ENCODE measurements around the gene RXRA.
A peak's percentile ranks its signal among the peaks of the same experiment; 100 is the strongest.

The RXRA gene

DNA sequence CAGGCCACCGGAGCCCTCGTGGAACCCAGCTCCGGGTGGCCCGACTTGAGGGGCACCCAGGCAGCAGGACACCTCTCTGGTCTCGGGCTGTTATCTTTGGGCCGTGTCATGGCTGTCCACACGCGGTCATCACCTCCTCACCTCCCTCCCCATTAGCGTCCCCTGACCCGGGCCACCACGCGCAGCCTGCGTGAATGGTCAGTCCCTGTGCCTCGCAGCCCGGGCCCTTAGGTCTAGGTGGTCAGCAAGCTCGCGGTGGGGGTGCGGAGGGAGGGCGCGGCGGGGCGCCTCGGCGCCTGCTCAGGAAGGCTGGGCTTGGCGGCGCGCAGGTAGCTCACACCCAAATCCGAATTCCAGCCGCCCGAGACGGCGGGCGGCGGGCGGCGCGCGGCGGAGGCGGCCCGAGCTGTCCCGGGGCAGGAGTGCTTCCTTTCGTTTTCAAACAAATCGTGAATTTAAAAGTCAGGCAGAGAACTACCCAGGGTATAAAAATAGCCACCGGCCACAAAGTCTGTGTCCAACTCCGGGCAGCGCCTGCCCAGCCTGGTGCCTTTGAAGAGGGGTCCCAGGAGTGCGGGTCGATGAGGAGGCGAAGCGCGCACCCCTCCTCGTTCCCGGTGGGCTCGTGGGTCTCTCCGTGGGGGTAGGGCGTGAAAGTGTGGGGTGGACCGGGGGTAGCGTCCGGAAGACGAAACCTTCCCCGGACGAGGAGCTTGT is 1.0 kb upstream of the RXRA start:
- peak; percentile 47 for DNase-seq

DNA sequence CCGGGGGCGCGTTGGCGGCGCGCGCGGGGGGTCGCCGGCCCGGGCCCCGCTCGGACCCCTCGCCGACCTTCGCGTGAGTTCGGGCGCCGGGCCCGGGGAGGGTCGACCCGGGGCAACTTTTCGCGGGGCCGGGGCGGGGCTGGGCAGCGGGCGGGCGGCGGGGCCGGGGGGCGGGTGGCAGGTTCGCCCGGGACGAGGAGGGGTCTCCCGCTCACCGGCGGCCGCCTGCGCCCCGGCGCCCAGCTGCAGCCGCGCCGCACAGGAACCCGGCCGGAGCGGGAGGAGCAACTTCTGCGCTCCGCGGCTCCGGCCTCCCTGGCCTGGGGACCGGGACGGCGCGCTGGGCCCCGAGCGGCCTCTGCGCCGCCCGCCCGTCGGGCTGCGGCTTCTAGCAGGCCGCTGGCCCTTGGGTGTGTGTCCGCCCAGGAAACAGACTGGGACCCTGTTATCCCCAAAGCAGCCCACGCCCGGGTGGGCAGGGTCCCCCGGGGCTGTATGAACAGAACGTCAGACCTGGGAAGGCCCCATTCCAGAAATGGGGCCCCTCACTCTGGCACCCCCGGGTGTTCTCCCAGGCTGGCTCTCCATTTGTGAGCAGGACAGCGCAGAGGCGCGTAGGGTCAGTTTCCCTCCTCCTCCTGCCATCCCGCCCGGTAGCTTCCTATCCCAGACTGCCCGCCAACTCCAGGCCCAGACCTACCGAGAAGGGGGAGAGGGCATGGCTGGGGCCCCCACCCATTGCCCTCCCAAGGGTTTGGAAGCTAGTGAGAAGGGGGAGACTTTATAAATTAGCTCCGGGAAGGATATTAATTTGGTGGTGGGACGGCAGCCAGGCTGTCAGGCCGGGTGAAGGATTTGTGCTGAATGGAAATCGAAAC is 708 bp downstream of the RXRA start:
- peak; percentile 25 for DNase-seq

DNA sequence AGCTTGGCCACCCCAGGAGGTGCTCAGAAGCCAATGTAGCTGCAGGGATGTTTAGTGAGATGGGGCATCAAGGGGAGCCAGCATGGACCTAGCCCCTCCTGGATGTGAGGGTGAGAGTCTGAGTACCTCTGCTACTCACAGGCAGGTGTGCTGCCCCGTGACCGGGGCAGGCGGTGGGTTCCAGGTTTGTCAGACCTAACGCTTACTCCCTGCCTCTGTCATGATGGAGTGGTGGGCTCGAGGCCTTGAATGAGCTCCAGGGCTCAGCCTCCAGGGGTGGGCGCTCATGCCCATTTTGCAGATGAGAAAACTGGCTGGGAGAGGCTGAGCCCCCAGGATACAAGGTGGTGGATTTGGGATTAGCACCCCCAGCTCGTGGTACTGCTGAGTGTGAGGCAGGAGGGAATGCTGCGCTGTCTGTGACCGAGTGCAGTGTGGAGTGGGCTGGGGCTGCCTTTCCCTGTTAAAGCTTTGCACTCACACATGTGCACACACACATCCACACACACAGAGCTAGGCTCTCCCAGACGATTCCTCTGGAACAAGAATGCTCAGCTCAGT is 1.5 kb downstream of the RXRA start:
- DNase-seq = no peak

DNA sequence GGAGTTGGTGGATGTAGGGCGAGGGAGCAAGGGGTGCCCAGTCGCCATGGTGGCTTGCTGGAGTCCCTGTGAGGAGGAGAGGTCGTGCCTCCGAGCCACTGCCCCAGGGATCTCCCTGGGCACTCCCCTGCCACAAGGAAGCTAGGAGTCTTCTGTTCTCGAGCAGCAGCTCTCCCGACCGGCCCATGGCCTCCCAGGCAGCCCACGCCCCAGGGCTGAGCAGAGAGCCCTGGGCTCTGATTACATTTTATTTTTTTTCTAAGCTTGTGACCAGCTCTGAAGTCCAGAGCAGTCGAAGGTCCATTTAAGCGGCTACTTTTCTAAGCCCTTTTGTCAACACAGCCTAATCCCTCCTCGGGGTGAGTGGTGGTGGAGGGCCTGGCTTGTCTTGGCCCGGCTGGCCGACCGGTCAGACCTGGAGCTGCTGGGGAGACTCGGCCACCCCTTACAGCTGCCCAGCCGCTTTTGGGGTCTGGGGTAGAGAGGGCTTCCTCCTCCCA is 2.1 kb downstream of the RXRA start:
- DNase-seq = no peak

DNA sequence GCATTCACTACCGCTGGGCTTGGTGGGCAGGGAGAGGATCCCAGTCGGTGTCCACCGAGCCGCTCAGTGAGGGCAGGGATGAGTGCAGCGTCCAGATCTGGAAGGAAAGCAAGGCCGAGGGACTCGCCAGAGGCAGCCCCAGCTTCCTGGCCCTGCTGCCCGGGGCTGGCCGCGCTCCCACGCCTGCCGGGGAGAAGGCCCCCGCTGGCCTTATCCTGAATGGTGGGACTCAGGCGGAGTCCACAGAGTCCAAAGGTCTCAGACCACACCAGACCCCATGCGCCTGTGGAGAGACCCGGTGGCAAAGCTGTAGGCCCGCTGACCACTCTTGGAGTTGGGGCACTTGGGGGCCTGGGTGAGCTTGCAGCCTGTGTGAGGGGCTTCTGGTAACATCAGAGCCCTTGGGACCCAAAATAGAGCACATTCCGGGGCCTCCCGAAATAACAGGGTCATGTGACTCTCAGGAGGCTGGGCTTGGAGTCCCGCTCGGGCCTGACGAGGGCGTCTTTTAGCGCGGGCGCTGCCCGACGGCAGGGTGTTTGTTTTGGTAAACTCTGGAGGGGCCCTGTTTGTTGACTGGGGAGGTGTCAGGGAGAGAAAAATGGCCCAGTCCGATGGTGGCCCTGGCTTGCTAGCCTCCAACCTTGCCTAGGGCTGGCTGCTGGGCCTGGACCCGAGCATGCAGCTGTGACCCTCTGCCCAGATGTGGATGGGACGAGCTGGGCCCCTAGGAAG is 2.8 kb downstream of the RXRA start:
- DNase-seq = peak; percentile 24

DNA sequence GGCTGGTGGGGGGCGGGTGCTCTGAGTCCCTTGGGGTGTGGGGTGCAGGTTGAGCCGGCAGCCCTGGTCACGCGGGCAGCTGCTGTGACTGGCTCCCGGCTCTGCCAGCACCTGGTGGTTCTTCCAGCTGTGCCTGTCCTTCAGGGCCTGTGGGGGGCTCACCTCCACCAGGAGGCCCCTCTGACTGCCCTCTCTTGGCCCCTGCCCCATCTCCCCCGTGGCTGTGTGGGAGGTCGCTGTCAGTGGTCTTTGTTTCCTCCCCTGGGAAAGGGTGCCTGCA is 3.3 kb downstream of the RXRA start:
- DNase-seq = no peak

DNA sequence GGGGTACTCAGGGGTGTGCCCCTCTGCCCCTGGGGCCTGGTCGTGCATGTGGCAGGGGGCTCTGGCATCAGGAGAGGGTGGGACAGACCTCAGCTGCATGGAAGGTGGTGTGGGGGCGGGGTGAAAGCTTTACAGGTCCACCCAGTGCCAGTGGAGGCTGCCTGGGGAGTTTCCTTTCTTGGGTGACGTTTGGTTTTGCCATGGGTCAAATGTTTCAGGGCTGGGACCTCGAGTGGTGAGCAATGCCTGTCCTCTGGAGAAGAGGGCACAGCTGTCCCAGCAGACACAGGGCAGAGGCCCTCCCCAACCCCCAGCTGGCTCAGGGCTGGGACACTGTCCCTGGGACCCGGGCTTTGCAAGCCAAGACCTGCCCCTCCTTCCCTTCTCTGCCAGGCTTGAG is 3.6 kb downstream of the RXRA start:
- no peak for DNase-seq

DNA sequence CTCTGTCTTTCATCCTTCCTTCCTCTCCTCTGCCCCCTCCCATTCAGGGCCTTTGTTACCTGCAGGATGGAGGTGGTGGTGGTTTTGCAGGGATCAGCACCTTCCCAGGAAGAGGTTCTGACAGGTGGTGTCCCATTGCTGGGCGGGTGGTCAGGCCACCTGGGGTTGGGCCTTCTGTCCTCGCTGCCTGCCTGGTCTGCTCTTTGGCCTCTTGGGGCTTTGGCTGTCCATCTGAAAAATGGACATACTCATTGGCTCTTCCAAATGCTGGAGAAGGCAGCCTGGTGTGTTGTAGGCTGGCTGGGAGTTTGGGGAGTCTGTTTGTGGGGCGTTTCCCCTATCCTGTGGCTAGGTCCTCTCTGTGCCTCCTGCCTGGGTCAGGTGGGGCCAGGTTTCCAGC is 4.3 kb downstream of the RXRA start:
- DNase-seq = no peak

DNA sequence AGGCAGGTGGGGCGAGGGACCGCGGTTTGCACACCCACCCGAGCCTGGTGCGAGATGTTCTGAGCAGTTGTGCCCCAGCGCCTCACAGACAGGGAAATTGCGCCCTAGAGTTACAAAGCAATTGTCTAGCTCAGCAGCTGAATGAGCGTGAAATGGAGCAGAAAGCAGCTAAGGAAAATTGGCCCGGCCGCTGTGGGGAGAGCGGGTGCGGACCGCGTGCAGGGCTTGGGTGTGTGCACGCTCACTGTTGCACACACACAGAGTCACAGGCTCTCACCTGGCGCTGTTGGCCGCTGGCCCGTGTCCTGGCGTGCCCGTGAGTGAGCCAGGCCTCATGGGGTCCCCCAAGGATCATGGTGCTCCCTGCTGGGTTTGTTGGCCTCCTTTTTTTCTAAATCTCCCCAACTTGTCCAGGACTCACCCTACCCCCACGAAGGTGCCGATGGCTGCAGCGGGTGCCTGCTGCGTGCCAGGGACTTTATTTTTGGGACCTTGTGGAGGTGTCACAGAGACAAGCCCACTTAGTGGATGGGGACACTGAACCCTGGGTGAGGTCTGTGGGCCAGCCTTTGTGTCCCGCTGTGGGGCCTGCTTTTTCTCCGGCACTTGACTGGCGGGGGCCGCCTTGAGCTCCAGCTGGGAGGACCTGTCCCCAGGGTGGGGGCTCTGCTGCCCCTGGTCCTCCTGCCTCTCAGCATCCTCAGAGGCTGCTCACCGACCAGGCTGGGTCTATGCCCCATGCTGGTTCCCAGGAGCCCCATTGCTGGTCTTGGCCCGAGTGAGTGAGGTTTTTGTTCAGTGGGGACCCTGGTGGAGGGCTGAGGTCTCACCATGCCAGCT is 5.2 kb downstream of the RXRA start:
- no peak for DNase-seq

DNA sequence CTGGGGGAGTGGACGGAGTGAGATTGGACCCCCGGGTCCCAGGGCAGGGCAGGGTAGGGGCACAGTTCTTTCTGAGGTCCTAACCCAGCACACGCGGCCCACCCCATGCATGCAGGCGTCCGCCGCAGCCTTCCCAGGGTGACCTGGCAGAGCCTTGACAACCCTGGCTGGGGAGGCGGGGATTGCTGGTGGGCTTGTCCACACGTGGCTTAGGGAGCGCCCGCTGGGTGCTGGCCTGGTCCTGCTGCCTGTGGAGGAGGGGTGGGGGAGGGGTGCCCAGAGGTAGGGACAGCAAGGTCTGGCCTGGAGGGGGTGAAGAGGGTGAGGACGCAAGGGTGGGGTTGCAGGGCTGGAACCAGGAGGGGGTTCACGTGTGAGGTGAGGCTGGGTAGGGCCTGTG is 6.0 kb downstream of the RXRA start:
- no peak for DNase-seq

DNA sequence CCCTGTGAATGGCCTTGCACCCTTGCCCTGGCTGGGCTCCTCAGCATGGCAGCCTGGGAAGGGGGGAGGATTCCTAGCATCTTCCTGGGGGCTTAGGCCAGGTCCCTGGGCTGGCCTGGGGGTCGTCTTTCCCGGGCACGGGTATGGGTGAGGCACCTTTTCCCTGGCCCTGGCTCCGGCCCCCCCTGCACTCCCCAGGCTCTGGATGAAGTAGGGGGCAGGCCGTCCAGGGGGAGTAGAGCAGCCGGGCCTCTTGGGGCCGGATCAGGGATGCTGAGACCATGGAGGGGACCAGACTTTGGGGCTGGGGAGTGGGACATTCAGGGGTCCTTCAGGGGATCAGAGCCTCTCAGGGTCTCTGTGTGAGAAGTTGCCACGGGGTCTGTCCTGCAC is 6.6 kb downstream of the RXRA start:
- no peak for DNase-seq

DNA sequence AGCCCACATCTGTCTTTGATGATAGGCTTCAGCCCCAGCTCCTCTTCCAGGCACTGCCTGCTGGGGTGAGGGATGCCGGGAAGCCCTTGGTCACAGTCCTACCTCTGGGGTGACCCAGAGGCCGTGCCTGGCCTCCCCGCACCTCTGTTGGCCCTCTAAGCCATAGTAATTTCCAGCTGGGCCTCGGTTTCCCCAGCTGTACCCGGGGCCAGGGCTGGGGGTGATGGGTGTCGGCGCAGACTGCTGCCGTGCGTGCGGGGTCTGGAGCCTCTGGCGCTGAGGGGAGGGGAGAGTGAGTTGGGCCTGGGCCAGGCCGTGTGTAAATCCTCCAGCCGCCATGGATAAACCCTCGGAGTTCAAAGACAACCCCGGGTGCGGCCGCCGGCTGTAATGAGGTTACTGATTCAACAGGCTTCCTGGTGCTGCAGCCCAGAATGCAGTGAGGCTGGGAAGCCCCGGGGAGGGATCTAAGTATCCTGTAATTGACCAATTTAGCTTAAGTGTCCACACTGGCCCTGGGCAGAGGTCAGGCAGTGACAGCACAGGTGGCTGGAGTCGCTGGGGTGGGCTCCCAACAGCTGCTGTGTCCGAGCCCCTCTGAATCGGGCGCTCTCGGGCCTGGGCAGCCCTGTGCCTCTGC is 7.1 kb downstream of the RXRA start:
- peak; percentile 56 for DNase-seq

DNA sequence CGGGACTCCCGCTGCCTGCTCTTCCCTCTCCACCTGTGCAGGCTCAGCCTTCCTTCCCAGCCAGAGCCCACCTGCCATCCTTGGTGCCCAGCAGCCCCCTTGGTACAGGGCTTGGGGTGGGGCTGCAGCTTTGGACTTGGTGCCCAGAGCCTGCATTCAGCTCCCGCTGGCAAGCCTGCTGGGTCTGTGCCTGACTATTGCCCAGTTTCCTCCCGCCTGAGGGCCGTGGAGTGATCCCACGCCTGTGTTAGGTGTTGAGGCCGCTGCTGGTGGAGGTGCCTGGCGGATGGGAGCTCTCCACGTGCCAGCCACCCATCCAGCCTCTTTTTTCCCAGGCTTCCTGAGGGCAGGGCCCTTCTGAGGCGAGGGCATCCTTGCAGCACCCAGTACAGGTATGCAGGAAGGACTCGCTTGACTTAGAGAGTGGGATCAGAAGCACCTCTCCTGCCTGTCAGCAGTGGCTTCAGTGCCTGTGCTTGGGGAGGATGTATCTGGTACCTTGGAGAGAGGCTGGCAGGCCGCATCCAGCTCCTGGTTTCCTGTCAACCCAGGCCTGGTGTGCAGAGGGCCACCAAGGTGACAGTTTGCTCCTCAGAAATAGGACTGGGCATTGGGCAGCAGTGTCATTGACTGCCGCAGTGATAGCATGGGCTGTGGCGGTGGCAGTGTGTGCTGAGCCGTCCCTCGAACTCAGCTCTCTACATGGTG is 7.8 kb downstream of the RXRA start:
- no peak for DNase-seq

DNA sequence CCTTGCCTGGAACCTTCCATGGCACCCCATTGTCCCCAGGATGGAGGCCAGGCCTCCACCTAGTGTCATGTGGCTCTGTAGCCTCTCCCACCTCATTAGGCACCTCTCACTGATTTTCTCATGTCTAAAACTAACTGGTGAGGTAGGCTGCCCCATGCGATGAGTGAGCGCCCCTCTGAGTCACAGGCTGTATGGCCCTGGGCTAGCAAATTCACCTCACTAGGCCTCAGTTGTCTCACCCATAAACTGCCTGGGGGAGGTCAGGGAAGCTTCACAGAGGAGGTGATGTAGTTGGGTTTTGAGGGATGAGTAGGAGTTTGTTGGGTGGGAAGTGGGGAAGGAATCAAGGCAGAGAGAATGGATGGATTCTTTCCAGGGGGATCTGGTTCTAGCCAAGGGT is 8.8 kb downstream of the RXRA start:
- peak; percentile 21 for DNase-seq

DNA sequence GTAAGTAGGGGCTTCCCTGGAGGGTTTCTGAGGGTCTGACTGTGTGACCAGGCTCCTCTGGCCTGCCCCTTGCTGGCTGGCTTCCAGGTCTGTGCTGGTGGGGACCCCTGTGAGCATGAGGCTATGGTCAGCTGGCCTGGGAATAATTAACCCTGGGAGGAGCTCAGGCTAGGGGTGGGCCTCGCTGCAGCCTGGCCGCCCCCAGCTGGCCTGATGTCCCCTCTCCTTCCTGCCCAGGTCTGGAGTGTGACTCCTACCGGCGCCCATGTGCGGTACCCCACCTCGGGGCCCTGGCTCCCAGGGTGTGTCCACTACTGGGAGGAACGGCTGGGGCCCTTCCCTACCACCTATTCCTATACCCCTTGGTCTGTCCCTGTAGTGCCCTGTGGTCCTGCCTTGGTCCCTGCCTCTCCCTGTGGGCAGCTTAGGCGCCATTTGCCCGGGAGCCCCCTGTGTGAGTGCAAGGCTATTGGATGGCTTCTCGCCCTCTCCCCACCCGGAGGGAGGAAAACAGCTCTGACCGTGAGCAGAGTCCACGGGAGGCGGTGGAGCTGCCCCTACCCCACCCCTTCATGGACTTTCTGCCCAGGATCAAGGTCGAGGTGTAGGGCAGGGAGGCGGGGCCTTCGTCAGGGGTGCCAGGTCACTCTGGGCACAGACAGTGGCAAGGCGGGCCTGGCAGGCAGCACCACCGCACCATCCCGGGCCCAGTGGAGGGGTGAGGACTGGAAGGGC is 9.4 kb downstream of the RXRA start:
- DNase-seq = no peak

DNA sequence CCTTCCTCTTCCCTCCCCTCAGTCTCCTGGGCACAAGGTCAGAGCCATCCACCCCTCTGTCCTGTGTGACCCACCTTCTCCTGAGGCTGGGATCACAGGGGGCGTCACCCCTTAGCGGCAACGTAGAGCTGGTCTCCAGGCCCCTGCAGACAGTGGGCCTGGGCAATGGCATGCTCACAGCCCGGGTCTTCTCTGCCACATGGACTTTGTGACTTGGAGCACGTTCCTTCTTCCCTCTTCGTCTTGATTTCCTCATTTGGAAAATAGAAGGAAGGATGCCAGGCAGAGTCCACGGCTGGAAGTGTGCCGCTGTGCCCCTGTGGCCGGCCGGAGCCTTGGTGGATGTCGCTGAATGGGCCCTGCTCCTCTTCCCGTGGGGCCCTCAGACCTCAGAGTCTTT is 10.0 kb downstream of the RXRA start:
- DNase-seq = no peak

DNA sequence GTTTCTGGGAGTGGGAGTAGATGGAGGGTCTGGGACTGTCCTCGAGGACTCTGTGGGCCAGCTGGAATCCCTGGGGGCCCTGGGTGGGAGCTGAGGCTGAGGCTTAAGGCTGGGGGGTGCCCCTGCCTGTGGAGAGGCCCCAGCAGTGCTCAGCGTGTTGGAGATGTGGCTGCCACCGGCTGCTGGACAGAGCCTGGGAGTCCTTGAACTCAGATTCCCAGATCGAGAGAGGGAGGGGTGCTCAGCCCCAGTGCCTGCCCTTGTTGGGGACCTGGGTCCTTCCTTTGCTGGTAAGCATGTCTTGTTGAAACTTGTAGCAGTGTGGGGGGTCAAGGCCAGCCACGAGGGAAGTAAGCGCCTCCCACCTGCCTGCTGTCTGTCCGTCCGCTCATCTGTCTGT is 10.7 kb downstream of the RXRA start:
- no peak for DNase-seq

DNA sequence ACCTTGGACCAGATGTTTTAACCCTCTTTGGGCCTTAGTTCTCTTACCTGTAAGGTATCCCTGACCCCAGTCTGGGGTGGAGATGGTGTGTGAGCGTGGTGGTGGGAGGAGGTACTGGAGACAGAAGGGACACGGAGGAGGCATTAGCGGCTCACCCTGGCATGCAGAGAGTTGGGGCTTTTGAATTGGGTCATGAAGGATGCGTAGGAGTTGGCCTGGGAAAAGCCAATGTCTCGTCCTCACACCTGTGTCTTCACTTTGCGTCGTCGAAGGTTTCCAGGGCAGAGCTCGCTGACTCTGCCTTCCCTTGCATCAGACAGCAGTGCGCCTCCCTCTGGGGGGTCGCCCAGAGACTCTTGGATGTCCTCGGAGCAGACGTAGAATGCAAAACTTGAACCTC is 11.2 kb downstream of the RXRA start:
- no peak for DNase-seq

DNA sequence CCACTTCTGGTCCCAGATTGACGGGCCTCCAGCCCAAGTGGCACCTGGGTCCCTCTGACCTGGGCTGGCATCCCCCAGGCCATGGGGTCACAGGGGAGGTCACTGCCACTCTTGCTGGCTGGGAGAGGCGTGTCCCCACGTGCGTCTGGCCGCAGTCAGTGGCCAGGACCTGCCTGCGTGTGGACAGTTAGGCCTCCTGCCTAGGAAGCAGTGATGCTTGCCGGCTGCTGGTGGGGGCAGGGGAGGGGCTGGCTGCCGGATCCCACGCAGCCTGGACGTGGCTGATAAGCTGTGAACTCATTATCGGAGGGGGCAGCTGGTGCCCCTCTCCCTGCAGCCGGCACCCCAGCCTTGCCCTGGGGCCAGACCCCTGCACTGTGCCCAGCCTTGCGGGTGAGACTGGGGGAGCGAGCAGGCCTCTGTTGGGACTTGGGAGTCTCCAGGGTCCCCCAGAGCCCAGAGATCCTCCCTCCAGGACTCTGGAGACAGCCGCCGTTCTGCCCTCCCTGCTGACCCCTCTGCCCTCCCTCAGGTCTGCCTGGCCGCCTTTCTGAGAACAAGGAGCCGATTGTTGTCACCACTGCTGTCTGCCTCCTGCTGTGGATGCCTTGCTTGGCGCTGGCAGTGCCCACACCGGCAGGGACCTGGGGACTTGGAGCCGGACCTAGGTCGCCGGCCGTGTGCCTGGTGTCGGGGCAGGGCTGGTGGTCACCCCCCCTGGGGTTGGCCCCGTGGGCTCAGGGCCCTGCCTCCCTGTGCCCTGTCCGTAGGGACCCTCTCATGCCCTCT is 12.3 kb downstream of the RXRA start:
- no peak for DNase-seq
